Stimulated activated naive CD8-positive, alpha-beta T cell treated with anti-CD3 and anti-CD28 coated beads, Interleukin-15, Interleukin-2, amounts not matched to agents 100 U/mL and 50 U/mL, for 24 hours (primary cell): ENCODE measurements around the gene AP5Z1.

Experiments used
- ATAC-seq: fragments of 150-1000 bp; cut with Tn5 transposase; one replicate; pipeline ENCODE4 v1.10.0; 2021
- DNase-seq: peaks from one replicate; pipeline ENCODE4 v3.0.0; 2021

Gene AP5Z1

DNA sequence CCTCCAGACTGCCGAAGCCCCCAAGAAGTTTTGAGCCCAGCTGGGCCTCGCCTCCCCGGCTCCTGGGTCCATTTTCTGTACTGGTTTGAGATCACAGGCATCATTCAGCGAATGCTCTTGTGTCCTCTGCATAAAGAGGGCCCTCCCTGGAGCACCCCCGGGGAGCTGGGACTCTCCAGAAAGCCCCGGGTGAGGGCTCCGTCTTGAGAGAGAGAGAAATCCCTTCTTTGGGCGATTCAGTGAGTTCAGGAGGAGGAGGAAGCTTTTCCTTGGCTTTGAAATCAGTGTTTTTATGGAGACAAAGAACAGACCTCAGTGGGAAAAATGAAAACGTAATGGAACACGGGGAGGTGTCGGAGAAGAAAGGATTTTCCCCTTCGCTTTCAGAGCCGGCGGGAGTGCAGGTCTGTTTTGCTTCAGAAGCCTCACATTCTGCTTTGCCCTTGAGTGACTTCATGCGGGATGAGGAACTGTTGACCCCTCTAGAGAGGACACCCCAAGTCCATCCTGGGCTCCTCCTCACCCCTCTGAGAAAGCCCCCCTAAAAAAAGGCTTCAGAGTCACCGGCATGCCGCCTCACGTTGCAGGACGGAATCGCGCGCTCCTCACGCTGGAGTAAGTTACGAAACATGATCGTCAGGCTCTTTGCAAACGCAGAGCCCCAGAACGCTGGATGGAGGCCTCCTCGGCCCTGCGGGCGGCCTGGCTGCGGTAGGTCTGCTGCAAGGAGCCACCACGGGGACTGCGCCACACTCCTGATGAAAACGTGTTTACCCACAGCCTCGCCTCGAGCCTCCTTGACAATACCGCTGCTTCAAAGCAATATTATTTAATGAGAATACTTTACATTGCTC, 8.5 kb upstream of the AP5Z1 start:
- DNase-seq (no peak), ATAC-seq (no peak)

DNA sequence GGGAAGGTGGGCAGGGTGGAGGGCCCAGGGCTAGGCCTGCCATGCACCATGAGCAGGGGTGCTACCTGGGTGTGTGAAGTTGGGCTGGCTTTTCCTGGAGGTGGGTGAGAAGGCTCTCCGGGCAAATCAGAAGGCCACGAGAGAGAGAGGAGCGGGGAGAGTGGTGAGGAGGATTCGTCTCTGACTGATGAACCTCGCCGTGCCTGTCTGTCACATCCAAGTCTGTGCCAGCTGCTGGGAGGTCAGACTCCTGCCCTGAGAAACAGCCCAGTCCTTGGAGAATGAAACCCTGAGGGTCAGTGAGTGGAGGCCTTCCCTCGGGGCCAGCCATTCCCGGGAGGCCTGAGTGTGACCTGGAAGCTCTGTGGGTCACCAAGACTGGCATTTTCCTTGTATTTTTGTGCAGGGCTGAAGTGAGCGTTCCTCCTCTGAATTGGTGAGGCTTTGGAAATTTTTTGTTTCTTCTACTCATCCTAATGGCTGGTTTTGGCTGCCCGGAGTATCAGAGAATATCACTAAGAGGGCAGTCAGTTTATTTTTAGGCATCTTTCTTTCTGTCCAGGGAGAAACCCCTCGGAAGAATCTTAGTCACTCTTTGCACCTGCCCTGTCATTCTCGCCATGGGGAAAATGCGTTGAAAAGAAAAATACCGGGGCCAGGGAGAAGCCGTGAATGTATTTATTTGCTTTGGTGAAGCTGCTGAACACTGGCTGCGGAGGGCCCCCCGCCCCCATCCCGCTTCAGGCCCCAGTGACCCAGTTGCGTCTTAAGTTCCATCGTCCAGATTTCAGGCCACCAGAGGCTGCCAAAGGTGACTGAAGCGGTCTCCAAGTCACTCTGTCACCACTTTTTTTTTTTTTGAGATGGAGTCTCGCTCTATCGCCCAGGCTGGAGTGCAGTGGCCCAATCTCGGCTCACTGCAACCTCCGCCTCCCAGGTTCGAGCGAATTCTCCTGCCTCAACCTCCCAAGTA, 6.5 kb upstream of the AP5Z1 start:
- ATAC-seq, result no peak
- DNase-seq, result no peak

- no peak for ATAC-seq
- no peak for DNase-seq
Observed at GRCh38 chr7:4769761-4770160, 5.7 kb upstream of the AP5Z1 start.

DNA sequence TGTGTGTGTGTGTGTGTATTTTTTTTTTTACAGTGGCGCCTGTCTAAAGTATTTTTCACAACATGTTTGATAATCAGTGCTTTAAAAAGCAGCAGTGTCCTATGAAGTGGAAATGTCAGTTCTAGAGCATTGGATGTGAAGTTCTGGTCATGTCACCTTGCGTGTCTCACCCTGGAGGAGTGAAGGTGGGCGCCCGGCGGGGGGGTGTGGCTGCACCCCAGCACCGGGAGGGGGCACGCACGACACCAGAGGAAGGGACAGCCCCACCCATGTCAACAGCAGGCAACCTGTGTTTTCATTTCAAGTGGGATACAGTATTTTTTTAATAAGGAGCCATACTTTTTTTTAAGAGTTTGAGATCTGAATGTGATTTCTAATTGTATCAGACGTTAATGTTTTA, 4.5 kb upstream of the AP5Z1 start:
- ATAC-seq (no peak), DNase-seq (no peak)

GRCh38 chr7:4771737-4772136, 3.7 kb upstream of the AP5Z1 start:
- DNase-seq (no peak), ATAC-seq (no peak)

- ATAC-seq (no peak), DNase-seq (no peak)
Observed at GRCh38 chr7:4772306-4772705, 3.1 kb upstream of the AP5Z1 start.

GRCh38 chr7:4774007-4774406, 1.4 kb upstream of the AP5Z1 start:
- ATAC-seq, result no peak
- DNase-seq, result no peak

DNA sequence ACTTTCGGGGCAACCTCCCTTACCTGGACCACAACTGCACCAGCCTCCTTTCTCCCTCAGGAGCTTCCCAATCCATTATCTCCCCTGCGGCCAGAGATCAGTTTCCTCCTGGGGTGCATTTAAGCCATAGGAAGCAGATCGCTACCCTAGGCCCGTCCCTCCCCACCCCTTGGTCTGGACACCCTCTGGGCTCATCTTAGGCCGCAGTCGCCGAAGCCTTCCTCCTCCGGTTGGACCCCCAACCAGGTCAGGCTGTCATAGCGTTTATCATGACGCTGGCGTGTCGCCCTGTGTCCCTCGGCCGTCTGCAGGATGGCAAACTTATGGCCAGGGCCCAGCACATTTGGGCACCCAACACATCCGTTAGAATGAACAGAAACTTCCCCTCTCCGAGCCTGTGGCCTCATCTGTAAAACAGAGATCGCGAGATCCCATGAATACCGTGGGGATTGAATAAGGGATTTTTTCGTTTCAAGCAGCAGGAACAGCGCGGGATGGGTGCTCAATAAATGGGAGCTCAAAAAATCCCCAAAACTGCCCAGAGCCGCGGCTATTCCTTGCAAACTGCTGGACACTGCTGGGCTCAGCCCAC, 669 bp upstream of the AP5Z1 start:
- ATAC-seq, result peak; percentile 7
- peak; percentile 28 for DNase-seq

DNA sequence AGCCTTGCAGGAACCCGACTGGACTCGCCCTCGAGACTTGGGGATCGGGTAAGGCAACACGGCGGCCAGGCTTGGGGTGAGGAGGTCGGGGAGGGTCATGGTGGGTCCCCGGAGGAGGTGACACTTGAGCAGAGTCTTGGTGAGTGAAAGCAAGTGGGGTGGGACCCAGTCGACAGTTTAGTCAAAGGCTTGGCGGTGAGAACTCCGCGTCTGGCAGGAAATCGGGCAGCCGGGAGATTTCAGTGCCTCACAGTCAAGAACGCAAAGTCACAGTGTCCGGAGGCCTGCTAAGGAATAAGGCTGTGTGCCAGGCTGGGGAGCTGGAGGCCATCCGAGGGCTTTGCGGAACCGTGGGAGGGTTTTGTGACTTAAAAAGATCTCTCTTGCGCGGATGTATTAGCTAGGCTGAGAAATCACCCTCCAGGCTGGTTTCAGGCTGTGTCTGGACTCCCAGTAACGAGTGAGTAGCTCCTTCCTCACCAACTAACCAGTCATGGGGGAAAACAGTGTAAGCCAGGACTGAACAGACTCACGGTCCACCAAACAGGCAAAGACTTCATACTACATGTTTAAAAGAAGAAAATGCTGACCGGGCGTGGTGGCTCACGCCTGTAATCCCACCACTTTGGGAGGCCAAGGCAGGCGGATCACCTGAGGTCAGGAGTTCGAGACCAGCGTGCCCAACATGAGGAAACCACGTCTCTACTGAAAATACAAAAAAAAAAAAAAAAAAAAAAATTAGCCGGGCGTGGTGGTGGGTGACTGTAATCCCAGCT, 613 bp downstream of the AP5Z1 start:
- ATAC-seq, result no peak

DNA sequence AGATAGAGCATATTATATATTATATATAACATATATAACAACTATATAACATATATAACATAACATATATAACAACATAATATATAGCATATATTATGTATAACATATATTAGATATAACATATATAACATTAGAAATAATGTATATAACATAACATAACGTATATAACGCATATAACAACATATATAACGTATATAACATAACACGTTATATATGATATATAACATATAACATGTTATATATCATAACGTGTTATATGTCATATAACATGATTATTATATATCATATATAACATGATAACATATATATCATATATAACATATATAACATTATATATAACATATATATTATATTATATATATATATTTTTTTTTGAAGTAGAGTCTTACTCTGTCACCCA, 3.7 kb downstream of the AP5Z1 start:
- DNase-seq (no peak), ATAC-seq (no peak)

More for the DNA sequence above, 613 bp downstream of the AP5Z1 start:
- DNase-seq, result peak; percentile 44

DNA sequence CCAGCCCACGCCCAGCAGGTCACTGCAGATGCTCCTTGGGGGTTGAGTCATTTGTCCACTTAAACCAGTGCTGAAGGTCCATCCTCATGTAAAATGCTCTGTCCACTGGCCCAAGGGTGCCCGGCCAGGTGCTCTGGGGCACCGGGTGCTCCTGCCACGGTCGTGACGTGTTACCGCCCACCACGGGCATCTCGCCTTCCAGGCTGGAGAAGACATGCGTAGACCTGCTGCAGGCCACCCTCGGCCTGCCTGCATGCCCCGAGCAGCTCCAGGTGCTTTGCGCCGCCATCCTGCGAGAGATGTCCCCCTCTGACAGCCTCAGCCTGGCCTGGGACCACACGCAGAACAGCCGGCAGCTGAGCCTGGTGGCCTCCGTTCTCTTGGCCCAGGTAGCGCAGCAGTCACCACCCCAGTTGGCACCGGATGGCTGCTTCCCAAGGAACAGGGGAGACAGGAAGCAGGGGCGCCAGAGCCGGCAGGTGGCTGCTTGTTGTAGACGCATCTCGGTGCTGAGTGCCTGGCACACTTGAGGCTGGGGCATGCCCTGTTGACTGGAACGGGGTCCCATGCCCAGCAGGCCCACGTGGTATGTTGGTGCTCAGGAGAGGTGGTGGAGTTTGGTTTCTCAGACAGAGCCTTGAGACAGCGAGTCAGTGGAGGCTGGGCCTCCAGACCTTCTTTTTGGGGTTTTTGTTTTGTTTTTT, 6.1 kb downstream of the AP5Z1 start:
- no peak for ATAC-seq
- DNase-seq, result no peak

DNA sequence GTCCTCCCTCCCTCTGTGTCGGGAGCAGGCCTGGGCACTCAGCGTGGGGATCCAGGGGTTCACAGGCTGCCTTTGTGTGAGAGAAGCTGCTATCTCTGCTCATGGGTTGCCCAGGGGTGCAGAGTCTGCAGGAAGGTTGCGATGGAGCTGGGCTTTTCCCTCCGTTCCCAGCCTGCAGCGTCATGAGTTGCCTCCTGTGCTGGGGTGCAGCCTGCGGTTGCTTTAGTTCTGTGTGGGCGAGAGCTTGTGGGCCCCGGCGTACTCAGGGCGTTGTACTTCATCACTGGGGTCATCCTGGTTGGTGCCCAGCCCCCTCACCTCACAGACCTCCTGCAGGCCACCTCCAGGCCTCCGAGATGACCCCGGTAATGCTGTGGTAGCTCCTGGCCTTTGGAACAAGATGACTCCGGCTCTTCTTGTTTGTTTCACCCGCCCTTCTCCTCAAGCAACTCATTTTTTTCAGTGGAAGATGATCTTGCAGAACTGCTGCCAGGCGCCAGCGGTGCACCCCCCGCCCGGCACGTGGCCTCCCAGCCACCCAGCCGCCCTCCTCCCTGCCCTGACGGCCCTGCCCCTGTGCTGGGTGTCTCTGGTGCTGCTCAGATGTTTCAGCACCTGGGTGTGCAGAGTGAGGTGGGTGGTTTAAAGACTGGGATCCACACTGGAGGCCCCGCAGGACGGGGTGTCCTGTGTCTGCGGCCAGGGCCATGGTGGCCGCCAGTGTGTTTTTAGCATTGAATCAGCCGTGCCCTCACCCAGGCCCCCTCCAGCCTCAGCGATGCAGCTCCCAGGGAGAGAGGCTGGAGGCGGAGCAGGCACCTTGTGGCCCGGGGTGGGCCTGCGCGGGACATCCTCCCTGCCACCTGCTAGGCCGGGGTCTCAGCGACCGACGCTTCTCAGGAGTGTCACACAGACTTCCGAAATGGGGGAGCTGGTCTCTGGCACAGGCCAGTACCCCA, 7.2 kb downstream of the AP5Z1 start:
- no peak for DNase-seq
- ATAC-seq, result no peak

DNA sequence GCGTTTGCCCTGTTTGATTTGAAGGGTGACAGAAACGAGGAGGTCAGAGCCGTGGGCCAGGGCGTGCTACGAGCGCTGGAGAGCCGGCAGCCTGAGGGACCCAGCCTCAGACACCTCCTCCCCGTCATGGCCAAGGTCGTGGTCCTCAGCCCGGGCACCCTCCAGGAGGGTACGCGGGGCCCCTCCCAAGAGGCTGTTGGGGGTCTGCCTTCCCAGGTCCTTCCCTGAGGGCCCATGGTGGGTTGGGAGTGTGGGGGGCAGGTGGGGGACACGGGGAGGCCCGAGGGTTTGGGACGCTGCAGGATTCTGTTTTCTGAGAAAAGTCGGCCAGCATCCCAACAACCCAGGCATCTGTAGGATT, 7.8 kb downstream of the AP5Z1 start:
- no peak for ATAC-seq
- DNase-seq, result no peak

DNA sequence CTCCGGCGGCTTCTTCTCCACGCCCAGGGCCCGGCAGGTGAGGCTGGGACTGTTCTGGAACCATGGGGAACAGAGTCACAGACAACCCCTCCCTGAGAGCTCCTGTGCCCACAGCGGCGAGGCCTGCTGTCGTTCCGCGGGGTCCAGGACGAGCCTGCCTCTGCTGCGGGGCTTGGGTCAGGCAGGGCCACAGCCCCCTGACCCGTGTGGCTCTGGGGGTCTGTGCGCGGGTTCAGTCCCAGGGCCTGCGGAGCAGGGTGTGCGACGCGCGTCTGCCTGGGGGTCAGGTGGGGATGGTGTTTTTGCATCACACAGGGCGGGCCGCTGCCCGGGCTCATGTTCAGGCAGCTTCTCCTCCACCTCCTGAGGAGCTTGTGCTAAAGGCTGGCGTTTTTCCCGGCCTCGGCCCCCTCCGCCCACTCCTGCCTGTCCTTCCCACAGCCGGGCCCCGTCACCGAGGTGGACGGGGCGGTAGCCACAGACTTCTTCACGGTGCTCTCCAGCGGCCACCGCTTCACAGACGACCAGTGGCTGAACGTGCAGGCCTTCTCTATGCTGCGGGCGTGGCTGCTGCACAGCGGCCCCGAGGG, 8.4 kb downstream of the AP5Z1 start:
- no peak for ATAC-seq
- DNase-seq, result no peak

- DNase-seq (no peak), ATAC-seq (no peak)
Observed at GRCh38 chr7:4784799-4785198, 9.4 kb downstream of the AP5Z1 start.

DNA sequence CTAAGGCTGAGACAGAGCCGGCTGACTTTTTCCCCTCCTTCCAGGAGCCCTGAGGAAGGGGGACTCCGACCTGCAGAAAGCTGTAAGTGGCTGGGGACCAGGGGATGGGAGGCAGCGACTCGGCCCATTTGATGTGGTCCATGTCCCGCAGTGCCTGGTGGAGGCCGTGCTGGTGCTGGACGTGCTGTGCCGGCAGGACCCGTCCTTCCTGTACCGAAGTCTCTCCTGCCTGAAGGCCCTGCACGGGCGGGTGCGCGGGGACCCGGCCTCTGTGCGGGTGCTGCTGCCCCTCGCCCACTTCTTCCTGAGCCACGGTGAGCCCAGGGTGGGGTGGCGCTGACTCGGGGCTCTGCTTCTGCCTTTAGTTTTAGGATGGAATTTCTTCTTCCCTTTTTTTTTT, 9.9 kb downstream of the AP5Z1 start:
- DNase-seq, result no peak
- ATAC-seq, result no peak

- DNase-seq (no peak), ATAC-seq (no peak)
Observed at GRCh38 chr7:4786015-4786414, 10.6 kb downstream of the AP5Z1 start.

DNA sequence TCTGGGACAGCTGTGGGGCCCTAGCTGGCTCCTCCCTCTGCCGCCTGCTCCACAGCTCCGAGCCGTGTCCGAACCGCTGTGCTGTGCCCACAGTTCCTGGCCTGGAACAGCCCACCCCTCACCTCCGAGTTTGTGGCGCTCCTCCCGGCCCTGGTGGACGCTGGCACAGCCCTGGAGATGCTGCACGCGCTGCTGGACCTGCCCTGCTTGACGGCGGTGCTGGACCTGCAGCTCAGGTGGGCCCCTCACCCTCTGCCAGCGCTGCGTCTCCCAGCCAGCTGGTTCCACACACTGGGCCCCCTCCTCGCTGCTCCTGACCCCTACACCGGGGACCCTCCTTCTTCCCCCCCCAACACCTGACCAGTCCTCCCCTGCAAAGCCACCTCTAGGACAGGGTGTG, 12.1 kb downstream of the AP5Z1 start:
- ATAC-seq (no peak), DNase-seq (no peak)

- no peak for ATAC-seq
Observed at GRCh38 chr7:4787947-4788626, 12.7 kb downstream of the AP5Z1 start.

More at GRCh38 chr7:4787947-4788626, 12.7 kb downstream of the AP5Z1 start:
- DNase-seq, result no peak
